HG02973 (cell line): ENCODE data around the gene NMNAT1.
"Not testable (repeated sequence)": the region's sequence is repeated elsewhere in the genome, so short reads cannot be mapped to it uniquely, and the experiment has no call there.

ENCODE experiments used
- ATAC-seq: cut with Tn5 transposase; IDR thresholded peaks from one replicate; pipeline ENCODE4 v1.9.1; 2021; ENCODE audit warnings: moderate library complexity; ENCODE audit not compliant: unreplicated experiment

The NMNAT1 gene

GRCh38 chr1:9917901-9918300 lies 25.4 kb upstream of the NMNAT1 start:
- no peak for ATAC-seq

DNA sequence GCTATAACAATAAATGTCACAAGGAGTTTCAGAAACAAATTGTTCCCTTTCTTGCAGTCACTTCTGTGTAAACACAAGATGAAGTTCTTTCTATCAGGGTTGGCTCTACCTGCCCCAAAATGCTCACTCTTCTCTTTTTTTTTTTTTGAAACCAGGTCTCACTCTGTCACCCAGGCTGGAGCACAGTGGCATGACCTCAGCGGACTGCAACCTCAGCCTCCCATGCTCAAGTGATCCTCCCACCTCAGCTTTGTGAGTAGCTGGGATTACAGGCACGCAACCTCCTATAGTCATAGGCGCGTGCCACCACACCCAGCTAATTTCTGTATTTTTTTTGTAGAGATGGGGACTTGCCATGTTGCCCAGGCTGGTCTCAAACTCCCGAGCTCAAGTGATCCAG lies 22.7 kb upstream of the NMNAT1 start:
- no peak for ATAC-seq

GRCh38 chr1:9922342-9922741 lies 20.9 kb upstream of the NMNAT1 start:
- ATAC-seq = no peak

- ATAC-seq = no peak
These were observed 16.0 kb upstream of the NMNAT1 start for GRCh38 chr1:9927259-9927658.

DNA sequence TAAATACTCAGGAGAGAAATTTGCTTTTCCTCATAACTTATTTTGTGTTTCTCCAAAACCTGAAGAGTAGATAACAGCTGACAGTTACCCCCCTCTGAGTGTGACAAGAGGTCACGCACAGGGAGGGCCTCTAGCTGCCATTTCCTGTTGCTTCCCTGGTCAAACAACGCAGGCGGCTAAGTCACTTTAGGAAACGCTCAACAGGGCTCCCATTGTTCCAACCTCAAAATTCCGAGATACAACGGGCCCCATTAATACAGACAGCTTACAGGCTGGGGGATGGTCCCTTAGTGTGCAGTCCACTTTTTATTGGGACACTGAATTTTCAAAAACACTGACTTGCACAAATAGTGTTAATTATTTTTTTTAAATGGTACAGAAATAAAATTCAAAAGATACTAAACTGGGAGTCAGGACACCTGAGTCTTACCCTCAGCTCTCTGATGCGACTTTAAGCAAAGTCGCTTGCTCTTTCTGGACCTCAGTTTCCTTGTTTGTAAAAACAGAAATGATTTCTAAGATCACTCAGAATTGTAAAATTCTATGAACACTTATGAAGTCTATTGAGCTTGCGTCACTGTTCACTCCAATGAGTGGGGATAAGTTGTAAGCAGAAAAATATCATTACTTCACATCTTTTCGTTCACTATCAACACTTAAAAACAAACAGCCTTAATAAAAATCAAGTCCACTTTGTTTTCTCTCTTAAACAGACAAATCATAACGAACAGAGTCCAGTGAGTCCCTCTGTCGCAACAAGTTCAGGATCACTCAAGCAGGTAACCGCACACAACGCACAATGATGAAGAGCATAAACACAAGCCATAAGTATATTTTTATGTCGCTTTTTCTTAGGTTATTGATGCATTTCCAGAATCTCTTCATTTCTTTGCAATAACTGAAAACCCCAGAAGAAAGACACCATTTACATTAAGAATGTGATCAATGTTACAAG lies 13.6 kb upstream of the NMNAT1 start:
- ATAC-seq = no peak

GRCh38 chr1:9942399-9942938 lies 806 bp upstream of the NMNAT1 start:
- ATAC-seq = peak; percentile 5

GRCh38 chr1:9946315-9946714 lies 3.0 kb downstream of the NMNAT1 start:
- no peak for ATAC-seq

- no peak for ATAC-seq
These were observed 14.5 kb downstream of the NMNAT1 start for GRCh38 chr1:9957726-9958125.

- no peak for ATAC-seq
These were observed 16.7 kb downstream of the NMNAT1 start for GRCh38 chr1:9960011-9960410.

GRCh38 chr1:9960706-9961562 lies 17.7 kb downstream of the NMNAT1 start:
- ATAC-seq = no peak

DNA sequence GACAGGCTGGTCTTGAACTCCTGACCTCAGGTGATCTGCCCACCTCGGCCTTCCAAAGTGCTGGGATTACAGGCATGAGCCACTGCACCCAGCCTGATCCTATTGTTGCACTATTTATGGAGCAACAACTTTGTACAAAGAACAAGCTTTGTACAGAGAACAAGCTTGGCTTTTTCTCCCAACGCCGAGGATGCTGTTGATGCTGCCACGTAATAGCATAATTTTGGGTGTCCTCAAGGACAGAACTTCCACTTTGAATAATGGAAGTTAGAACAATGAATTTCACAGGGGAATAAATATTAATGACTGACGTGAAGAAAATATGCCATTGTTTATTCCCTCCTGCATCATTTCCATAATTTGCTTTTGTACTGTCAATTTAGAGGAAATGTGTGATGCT lies 41.0 kb downstream of the NMNAT1 start:
- ATAC-seq = no peak

GRCh38 chr1:9985001-9985400 lies 41.7 kb downstream of the NMNAT1 start:
- no peak for ATAC-seq

GRCh38 chr1:9989773-9990172 lies 46.5 kb downstream of the NMNAT1 start:
- ATAC-seq = no peak

DNA sequence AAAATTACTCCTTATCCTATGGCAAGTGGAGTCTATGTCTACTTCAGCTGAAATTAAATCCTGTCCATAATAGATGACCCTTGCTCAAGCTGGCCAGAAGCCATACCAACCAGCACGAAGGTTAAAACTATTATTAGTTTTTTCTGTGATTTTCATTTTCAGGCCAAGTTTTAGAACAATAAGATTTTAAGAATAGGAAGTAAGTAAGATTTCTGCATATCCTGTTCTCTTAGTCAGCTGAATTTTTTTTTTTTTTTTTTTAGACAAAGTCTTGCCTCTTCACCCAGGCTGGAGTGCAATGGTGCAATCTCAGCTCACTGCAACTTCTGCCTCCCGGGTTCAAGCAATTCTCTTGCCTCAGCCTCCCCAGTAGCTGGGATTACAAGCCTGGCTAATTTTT lies 47.7 kb downstream of the NMNAT1 start:
- ATAC-seq = no peak

DNA sequence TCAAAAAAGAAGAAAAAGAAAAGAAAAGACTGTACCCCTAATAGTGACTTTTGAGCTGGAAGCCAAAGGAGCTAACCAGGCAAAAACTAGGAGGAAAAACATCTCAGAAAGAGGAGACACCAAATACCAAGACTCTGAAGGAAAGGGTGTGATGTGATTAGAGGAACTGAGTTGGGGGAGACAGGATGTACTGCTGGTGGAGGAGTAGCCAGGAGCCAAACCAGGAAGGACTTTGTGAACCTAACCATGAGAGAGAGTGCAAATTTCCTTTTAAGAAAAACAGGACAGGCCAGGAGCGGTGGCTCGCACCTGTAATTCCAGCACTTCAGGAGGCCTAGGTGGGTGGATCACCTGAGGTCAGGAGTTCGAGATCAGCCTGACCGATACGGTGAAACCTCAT lies 49.6 kb downstream of the NMNAT1 start:
- ATAC-seq = no peak

DNA sequence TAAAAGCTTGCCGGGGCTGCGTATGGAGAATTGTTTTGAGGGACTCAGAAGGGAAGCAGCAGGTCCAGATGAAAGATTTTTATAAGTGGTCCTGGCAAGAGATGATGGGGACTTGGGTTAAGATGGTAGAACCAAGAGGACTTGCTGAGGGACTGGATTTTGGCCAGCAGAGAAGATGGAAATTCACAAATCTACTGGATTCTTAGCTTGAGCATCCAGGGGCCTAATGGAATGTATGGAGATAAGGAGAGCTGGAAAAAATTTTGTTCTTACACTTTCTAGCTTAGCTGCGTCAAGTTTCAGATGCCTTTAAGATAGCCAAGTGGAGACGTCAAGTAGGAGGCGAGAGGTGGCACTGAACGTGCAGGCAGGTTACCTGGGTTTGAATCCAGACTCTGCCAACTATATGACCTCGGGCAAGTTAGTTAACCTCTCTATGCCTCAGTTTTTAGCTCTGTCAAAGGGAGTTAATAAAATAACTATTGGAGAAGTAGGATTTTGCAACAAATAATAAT lies 50.3 kb downstream of the NMNAT1 start:
- ATAC-seq = no peak

DNA sequence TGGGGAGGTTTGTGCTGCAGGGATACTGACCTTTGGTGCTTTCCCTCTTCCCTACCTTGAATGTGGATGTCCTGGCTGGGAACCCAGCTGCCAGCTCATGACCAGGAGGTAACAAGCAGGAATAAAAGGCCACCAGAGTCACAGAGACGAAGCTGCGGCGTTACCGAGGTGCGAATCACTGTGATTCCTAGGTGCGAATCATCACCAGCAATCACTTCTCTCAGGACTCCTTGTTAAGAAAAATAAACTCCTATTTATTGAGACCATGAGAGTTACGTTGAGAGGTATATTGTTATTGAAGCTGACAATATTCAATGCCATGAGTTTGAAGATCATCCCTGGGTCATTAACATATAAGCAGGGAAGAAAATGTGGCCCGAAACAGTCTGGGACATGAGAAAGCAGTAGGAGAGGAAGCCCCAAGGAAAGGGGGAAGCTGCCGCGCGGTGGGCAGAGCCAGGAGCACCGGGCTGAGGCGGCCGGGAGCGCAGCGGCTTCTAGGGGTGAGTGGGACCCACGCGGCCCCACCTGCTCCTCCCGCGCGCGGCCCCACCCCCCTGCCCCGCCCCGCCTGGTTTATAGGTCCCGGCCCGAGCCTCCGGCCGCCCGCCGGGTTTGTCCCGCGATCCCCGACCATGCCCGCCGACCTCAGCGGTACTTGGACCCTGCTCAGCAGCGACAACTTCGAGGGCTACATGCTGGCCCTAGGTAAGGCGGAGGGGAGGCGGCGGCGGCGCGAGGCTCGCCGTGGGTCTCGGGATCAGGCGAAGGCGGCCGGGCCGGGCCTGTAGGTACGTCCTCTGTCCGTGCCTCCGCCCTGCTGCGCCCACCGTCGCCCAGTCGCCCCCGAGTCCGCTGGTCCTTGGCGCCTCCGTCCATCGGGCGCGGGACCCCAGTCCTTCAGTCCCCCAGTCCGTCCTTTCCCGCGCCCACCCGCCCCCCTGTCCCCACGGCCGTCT lies 53.6 kb downstream of the NMNAT1 start, which contains the start of gene RBP7:
RBP7 (plus strand) TSS at position 605 of the 959 bp plus-strand sequence; CDS start at position 636, 31 bp downstream.
- no peak for ATAC-seq

DNA sequence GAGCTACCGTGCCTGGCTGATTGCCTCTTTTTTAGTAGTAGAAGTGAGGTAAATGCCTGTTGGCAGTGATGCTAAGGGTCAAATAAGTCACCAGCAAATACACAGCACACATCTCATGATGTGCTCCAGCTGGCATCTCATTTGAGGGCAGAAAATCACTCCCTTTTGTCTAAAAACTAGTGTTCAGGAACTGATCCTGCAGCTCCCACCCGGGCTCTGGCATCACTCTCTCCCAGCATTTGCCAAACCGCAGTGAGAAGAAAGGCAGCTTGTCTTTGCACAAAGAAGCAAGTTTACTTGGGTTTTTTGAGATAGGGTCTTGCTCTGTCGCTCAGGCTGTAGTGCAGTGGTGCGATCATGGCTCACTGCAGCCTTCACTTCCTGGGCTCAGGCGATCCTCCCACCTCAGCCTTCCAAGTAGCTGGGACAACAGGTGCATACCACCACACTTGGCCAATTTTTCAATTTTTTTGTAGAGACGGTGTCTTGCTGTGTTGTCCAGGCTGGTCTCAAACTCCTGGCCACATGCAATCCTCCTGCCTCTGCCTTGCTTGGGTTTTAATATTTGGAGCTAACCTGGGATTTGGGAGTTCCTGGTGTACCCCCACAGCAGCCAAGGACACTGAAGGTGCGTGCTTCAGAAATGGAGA lies 57.9 kb downstream of the NMNAT1 start:
- no peak for ATAC-seq

DNA sequence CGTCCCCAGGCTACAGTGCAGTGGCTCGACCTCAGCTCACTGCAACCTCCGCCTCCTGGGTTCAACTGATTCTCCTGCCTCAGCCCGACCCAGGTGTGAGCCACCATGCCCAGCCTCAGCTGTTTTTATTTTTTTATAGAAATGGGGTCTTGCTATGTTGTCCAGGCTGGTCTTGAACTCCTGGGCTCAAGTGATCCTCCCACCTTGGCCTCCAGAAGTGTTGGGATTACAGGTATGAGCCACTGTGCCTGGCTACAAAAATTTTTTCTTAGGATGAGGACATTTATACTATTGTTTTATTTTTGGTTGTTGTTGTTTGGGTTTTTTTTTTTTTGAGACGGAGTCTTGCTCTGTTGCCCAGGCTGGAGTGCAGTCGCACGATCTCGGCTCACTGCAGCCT lies 62.0 kb downstream of the NMNAT1 start:
- not testable (repeated sequence) for ATAC-seq

DNA sequence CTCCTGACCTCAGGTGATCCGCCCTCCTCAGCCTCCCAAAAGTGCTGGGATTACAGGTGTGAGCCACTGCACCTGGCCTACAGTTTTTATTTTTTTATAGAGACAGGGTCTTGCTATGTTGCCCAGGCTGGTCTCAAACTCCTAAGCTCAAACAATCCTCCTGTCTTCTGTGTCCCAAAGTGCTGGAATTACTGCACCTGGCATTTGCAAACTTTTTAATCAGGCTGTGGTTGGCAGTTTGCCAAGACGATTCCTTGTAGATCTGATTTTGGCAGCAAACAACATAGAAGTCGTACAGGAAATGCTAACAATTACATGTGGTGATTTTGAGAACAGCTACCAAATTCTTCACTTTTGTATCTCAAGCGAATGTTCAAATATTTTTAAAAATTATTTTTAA lies 63.9 kb downstream of the NMNAT1 start:
- no peak for ATAC-seq
